Anterior cingulate cortex (tissue), 58 donors: ENCODE data around the gene LUC7L.
"Not testable (repeated sequence)": the region's sequence is repeated elsewhere in the genome, so short reads cannot be mapped to it uniquely, and the experiment has no call there.

Experiments used
- DNase-seq, 58 donors: peaks; one replicate each; lab custom pipeline; 2025; lab: John Stamatoyannopoulos, UW

The LUC7L gene

GRCh38 chr16:264440-264951 lies 35.2 kb upstream of the LUC7L start:
- DNase-seq = no peak

- no peak for DNase-seq
These were observed 34.7 kb upstream of the LUC7L start for GRCh38 chr16:263944-264343.

GRCh38 chr16:263182-263774 lies 34.0 kb upstream of the LUC7L start:
- no peak for DNase-seq

GRCh38 chr16:262121-262745 lies 33.0 kb upstream of the LUC7L start:
- no peak for DNase-seq

GRCh38 chr16:261031-261691 lies 31.9 kb upstream of the LUC7L start:
- peak in 7 of 58 donors; percentile 12 to 52 (median 25) for DNase-seq

- no peak for DNase-seq
These were observed 31.1 kb upstream of the LUC7L start for GRCh38 chr16:260326-260725.

GRCh38 chr16:259814-260253 lies 30.6 kb upstream of the LUC7L start:
- no peak for DNase-seq

- no peak for DNase-seq
These were observed 30.0 kb upstream of the LUC7L start for GRCh38 chr16:259226-259625.

- DNase-seq = not testable (repeated sequence)
These were observed 28.8 kb upstream of the LUC7L start for GRCh38 chr16:258091-258490.

GRCh38 chr16:255183-255582 lies 25.9 kb upstream of the LUC7L start:
- no peak for DNase-seq

GRCh38 chr16:254461-254860 lies 25.2 kb upstream of the LUC7L start:
- no peak for DNase-seq

GRCh38 chr16:253833-254232 lies 24.6 kb upstream of the LUC7L start:
- no peak for DNase-seq

GRCh38 chr16:252366-253337 lies 23.4 kb upstream of the LUC7L start:
- DNase-seq = no peak

GRCh38 chr16:249431-249830 lies 20.2 kb upstream of the LUC7L start:
- DNase-seq = no peak

- no peak for DNase-seq
These were observed 17.8 kb upstream of the LUC7L start for GRCh38 chr16:247027-247426.

GRCh38 chr16:245105-245504 lies 15.9 kb upstream of the LUC7L start:
- no peak for DNase-seq

- DNase-seq = no peak
These were observed 14.1 kb upstream of the LUC7L start for GRCh38 chr16:243348-243747.

GRCh38 chr16:242281-242680 lies 13.0 kb upstream of the LUC7L start:
- DNase-seq = no peak

GRCh38 chr16:240559-240958 lies 11.3 kb upstream of the LUC7L start:
- DNase-seq = no peak

GRCh38 chr16:239948-240277 lies 10.7 kb upstream of the LUC7L start:
- peak in 12 of 58 donors; percentile 8 to 47 (median 35) for DNase-seq
